Measurements from ENCODE around the gene SBK1. TPM values are rescaled to one million over a fixed set of nuclear protein-coding genes. Genes with fewer than 3 reads are reported as not detected.

Gene SBK1
- total and polyA plus RNA-seq, 2 experiments from 2014 or later = 12.0 to 15.3 TPM

DNA sequence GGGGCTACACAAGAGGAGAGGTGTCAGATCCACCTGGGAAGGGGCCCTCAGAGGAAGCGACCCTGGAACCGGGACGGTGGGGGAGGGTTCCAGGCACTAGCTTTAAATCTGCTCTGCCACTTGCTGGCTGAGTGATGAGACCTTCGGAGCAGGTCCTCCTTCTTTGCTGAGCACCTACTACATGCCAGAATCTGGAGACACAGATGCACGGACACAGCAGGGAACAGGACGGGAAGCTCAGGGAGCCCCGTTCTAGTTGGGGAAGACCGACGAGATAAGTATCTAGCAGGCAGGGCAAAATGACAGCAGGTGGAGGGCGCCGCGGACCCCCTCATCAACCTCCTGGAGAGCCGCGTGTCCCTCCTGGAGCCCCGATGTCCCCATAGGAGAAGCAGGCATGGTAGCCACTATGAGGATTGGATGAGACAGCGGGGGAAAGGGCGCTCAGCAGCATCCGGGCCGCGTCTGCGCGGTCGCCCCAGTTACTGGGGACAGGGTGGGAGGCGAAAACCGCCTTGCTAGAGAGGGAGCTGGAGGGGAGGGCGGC lies 27.2 kb downstream of the SBK1 start:
- no peaks in the 10 kb centered on the region for H3K9me3 ChIP-seq (ENCODE audit: low read depth)
- no peaks in the 10 kb centered on the region for H3K27me3 ChIP-seq
- TF ChIP-seq, protein P1, sequence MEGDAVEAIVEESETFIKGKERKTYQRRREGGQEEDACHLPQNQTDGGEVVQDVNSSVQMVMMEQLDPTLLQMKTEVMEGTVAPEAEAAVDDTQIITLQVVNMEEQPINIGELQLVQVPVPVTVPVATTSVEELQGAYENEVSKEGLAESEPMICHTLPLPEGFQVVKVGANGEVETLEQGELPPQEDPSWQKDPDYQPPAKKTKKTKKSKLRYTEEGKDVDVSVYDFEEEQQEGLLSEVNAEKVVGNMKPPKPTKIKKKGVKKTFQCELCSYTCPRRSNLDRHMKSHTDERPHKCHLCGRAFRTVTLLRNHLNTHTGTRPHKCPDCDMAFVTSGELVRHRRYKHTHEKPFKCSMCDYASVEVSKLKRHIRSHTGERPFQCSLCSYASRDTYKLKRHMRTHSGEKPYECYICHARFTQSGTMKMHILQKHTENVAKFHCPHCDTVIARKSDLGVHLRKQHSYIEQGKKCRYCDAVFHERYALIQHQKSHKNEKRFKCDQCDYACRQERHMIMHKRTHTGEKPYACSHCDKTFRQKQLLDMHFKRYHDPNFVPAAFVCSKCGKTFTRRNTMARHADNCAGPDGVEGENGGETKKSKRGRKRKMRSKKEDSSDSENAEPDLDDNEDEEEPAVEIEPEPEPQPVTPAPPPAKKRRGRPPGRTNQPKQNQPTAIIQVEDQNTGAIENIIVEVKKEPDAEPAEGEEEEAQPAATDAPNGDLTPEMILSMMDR (IDR thresholded peaks at IDR 0.05; ENCODE audit: low read depth, low read length) = no peak
- DNase-seq (ENCODE audit: low read depth in 1 of 2, low spot score in 1 of 2) = no peak
- H3K4me1 ChIP-seq (ENCODE audit: low read depth) = no peaks in the 10 kb centered on the region
- no peaks in the 10 kb centered on the region for H3K36me3 ChIP-seq
- no peak overlapping the region for H3K4me3 ChIP-seq
- H3K27ac ChIP-seq = no peak overlapping the region

DNA sequence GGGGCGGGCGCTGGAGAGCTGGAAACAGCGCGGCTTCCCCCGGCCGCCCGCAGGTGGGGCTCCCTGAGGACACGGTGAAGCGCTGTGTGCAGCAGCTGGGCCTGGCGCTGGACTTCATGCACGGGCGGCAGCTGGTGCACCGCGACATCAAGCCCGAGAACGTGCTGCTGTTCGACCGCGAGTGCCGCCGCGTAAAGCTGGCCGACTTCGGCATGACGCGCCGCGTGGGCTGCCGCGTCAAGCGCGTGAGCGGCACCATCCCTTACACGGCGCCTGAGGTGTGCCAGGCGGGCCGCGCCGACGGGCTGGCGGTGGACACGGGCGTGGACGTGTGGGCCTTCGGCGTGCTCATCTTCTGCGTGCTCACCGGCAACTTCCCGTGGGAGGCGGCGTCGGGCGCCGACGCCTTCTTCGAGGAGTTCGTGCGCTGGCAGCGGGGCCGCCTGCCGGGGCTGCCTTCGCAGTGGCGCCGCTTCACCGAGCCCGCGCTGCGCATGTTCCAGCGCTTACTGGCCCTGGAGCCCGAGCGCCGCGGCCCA lies 27.8 kb downstream of the SBK1 start:
- DNase-seq (ENCODE audit: low read depth in 1 of 2, low spot score in 1 of 2) = no peak
- Histone ChIP-seq H3K36me3 (no peaks in the 10 kb centered on the region), H3K9me3 (ENCODE audit: low read depth) (no peaks in the 10 kb centered on the region), H3K4me1 (ENCODE audit: low read depth) (no peaks in the 10 kb centered on the region), H3K27me3 (no peaks in the 10 kb centered on the region), H3K27ac (no peak overlapping the region), H3K4me3 (no peak overlapping the region)
- TF ChIP-seq, protein P1 (IDR thresholded peaks at IDR 0.05; ENCODE audit: low read depth, low read length) = no peak

DNA sequence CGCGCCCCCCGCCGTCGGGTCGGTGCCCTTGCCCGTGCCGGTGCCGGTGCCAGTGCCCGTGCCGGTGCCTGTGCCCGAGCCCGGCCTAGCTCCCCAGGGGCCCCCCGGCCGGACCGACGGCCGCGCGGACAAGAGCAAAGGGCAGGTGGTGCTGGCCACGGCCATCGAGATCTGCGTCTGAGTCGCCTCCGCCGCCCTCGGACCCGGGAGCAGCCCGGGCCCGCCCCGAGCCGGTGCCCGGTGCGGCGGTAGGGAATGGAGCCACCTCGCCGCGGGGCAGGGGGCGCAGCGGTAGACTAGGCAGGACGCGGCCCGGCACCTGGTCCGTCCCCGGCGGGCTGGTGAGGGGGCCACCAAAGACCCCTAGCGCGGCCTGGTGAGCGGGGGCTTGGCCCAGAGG lies 28.4 kb downstream of the SBK1 start:
- Histone ChIP-seq H3K4me3 (no peak overlapping the region), H3K4me1 (ENCODE audit: low read depth) (no peaks in the 10 kb centered on the region), H3K36me3 (no peaks in the 10 kb centered on the region), H3K27me3 (no peaks in the 10 kb centered on the region), H3K9me3 (ENCODE audit: low read depth) (no peaks in the 10 kb centered on the region), H3K27ac (no peak overlapping the region)
- TF ChIP-seq, protein P1 (IDR thresholded peaks at IDR 0.05; ENCODE audit: low read depth, low read length) = no peak
- DNase-seq (ENCODE audit: low read depth in 1 of 2, low spot score in 1 of 2) = no peak

DNA sequence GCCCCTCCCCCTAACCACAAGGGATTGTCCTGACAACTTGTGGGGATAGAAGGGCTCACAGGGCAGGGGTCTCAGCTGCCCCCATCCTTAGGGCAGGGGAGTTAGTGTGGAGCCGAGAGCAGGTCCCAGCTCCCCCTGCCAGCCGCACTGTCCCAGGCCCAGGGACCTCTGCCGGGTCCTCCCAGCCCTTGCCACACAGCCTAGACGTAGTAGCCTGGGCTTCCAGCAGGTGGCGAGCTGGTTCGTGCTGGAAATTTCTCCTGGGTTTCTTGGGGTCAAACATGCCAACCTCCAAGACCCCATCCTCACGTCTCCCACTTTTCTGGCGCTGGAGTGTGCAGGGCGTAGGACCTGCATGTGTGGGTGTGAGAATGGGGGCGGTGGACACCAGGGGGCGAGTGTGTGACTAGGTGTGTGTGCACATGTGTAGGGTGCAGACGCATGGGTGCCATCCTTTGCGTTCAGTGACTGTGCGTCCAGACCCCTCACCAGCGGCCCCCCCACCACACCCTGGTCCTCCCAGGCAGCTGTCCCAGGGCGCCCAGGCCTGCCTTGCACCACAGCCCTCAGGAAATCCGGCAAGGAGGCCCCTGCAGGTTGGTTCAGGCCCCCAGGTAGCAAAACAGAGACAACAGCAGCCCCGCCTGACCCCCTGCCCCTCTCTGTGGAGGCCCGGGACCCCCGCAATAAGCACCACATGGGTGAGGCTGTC lies 29.5 kb downstream of the SBK1 start:
- no peaks in the 10 kb centered on the region for H3K4me1 ChIP-seq (ENCODE audit: low read depth)
- TF ChIP-seq, protein P1 (IDR thresholded peaks at IDR 0.05; ENCODE audit: low read depth, low read length) = peak; percentile 87
- no peaks in the 10 kb centered on the region for H3K27me3 ChIP-seq
- no peak overlapping the region for H3K4me3 ChIP-seq
- no peaks in the 10 kb centered on the region for H3K36me3 ChIP-seq
- H3K9me3 ChIP-seq (ENCODE audit: low read depth) = no peaks in the 10 kb centered on the region
- peak; percentile 29 to 31 for DNase-seq (ENCODE audit: low read depth in 1 of 2, low spot score in 1 of 2)
- H3K27ac ChIP-seq = no peak overlapping the region

DNA sequence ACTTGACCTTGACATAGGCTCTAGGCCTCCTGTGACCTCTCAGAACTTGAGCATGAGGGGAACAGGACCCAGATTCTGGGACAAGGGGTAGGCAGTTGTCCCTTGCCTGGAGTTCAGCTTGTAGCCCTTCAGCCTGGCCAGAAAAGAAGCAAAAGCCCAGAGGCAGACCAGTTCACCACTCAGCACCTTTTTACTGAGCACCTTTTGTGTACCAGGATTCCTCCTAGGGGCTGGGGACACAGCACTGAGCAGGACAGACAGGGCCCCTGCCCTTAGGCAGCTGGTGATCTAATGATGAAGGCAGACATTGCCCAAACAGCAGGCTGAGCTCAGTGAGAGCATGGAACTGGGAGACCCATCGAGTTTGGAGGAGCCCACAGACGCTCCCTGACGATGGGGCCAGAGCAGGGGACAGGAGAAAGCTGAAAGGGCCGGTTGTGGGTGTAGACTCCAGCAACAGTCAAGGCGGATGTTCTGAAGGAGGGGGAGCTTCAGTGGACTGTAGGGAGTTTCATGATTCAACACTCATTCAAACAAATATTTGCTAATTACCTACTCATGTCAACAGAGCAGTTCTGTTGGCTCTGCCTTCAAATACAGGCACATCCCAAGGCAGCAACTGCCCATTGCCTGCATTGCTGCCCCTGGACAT lies 32.0 kb downstream of the SBK1 start:
- H3K27ac ChIP-seq = no peak overlapping the region
- H3K9me3 ChIP-seq (ENCODE audit: low read depth) = no peaks in the 10 kb centered on the region

More for the DNA sequence above, 32.0 kb downstream of the SBK1 start:
- no peak overlapping the region for H3K4me3 ChIP-seq
- TF ChIP-seq, protein P1 (IDR thresholded peaks at IDR 0.05; ENCODE audit: low read depth, low read length) = no peak
- H3K36me3 ChIP-seq = no peaks in the 10 kb centered on the region
- H3K4me1 ChIP-seq (ENCODE audit: low read depth) = no peaks in the 10 kb centered on the region
- no peak for DNase-seq (ENCODE audit: low read depth in 1 of 2, low spot score in 1 of 2)
- H3K27me3 ChIP-seq = no peaks in the 10 kb centered on the region
